ENCODE measurements around the gene CTSZ. TPM values are rescaled to one million over a fixed set of nuclear protein-coding genes. Genes with fewer than 3 reads are reported as not detected.

CTSZ gene
- total and polyA plus RNA-seq, 2 of the 8 experiments (the other 6 are each of a cell fraction or from before 2014, with no cell fraction given): 32.8 to 34.0 TPM

- WGBS, 2 experiments (ENCODE audit: extremely low coverage in 1 of 2, insufficient coverage in 1 of 2, insufficient read length in 1 of 2, insufficient replicate concordance in 2 of 2, low coverage in 1 of 2, low lambda C conversion rate in 2 of 2, missing lambda C conversion rate in 1 of 2): 26% methylated on average over 22 of the region's 29 CpGs; no CpG with 5 or more reads in 1 of the 2 experiments
- FAIRE-seq: no peak
These were observed 25.3 kb downstream of the CTSZ start for GRCh38 chr20:58981628-58982364.

More at GRCh38 chr20:58981628-58982364, 25.3 kb downstream of the CTSZ start:
- peak overlapping the region; percentile 89 to 97 for H3K4me2 ChIP-seq (ENCODE audit: insufficient read depth in 1 of 2, low read depth in 2 of 2, low read length in 2 of 2)
- 0 out of 2 replicates have a peak overlapping the region, but pooled peaks have one; percentile 16 for H2BK15ac ChIP-seq (ENCODE audit: low read length)
- H3K14ac ChIP-seq (ENCODE audit: insufficient read length): no peak overlapping the region
- peak overlapping the region; percentile 20 for H4K91ac ChIP-seq (replicated peaks; ENCODE audit: insufficient read length, low read length)
- H3K4me3 ChIP-seq (ENCODE audit: extremely low read depth in 1 of 4, insufficient read depth in 2 of 4, low read depth in 3 of 4, low read length in 4 of 4): peak overlapping the region; percentile 67 to 94 (median 78)
- DNase-seq (ENCODE audit: low read depth in 1 of 2, low spot score in 2 of 2): peak in 1 of 2 experiments; percentile 62
- TF ChIP-seq ASH2L (IDR thresholded peaks at IDR 0.05; ENCODE audit: low read length) (peak; percentile 21), TCF12 (IDR thresholded peaks at IDR 0.05; ENCODE audit: low read depth, low read length) (no peak), POU5F1 (IDR thresholded peaks at IDR 0.05; ENCODE audit: low read depth, low read length) (no peak), RAD21 (IDR thresholded peaks at IDR 0.05 in 1 of 2, conservative IDR thresholded peaks at IDR 0.05 in 1 of 2; ENCODE audit: low read depth in 2 of 2, low read length in 2 of 2) (0 out of 4 replicates have a peak, but pooled peaks of 1 of the 2 experiments have one; percentile 0), HDAC6 (IDR thresholded peaks at IDR 0.05; ENCODE audit: low read depth, low read length) (no peak)
- peaks cover 18% of the 10 kb centered on the region for H3K79me1 ChIP-seq (ENCODE audit: low read depth, low read length)
- H3K79me2 ChIP-seq (ENCODE audit: control insufficient read depth in 1 of 2, insufficient read depth in 2 of 2, low read length in 2 of 2): peaks cover 4 to 43% of the 10 kb centered on the region in 2 experiments
- H2BK20ac ChIP-seq (ENCODE audit: low read length): no peak overlapping the region
- no peak overlapping the region for H3K4ac ChIP-seq (replicated peaks; ENCODE audit: insufficient read length, low read depth, low read length)
- H2AFZ ChIP-seq (ENCODE audit: low read length): no peak overlapping the region; the same call in 1 of the 2 replicates
- H4K20me1 ChIP-seq (replicated peaks in 1 of 2; ENCODE audit: control insufficient read depth in 1 of 2, insufficient read depth in 2 of 2, low read length in 2 of 2): peaks cover 4 to 6% of the 10 kb centered on the region in 2 experiments
- peak overlapping the region; percentile 97; the same call in 1 of the 2 replicates for H3K27ac ChIP-seq (ENCODE audit: low read depth, low read length)
- peak overlapping the region; percentile 42 for H3K56ac ChIP-seq (replicated peaks; ENCODE audit: insufficient read length, low read depth, low read length)
- H2AK5ac ChIP-seq (ENCODE audit: low read depth, low read length): no peak overlapping the region
- peak overlapping the region; percentile 44; the same call in 1 of the 2 replicates for H2BK5ac ChIP-seq (ENCODE audit: low read depth, low read length)
- no peak overlapping the region for H2BK120ac ChIP-seq (replicated peaks; ENCODE audit: low read depth, low read length)
- peak overlapping the region; percentile 87 for H3K18ac ChIP-seq (ENCODE audit: extremely low read depth, low read length)
- ChIA-PET POLR2A (ENCODE audit: partially characterized antibody) (interaction anchor here (0.6 to 2.3 kb wide), 11 partner anchors 8 to 92 kb away, joined by 3 to 11 read pairs (median 3); partner anchors contain the start of genes ATP5F1E and TUBB1), CTCF (ENCODE audit: partially characterized antibody) (interaction anchor here (0.6 to 1.1 kb wide), 5 partner anchors 15 to 424 kb away, joined by 3 read pairs; no protein-coding TSS in a partner anchor)
- H3K27me3 ChIP-seq (replicated peaks in 1 of 4; ENCODE audit: control insufficient read depth in 3 of 4, extremely low read depth in 1 of 4, insufficient read depth in 3 of 4, low read length in 3 of 4): no peaks in the 10 kb centered on the region
- peak overlapping the region; percentile 9; the same call in 1 of the 2 replicates for H4K8ac ChIP-seq (ENCODE audit: extremely low read depth, insufficient read depth, low read length)
- H4K5ac ChIP-seq (ENCODE audit: insufficient read length, low read depth, low read length): peak overlapping the region; percentile 5
- peak overlapping the region; percentile 58 to 99 (median 94) for H3K9ac ChIP-seq (replicated peaks in 1 of 4; ENCODE audit: extremely low read depth in 1 of 4, low read depth in 3 of 4, low read length in 3 of 4)
- H2BK12ac ChIP-seq (ENCODE audit: low read depth, low read length): peak overlapping the region; percentile 68; the same call in 1 of the 2 replicates
- peaks cover 0 to 4% (median 1%) of the 10 kb centered on the region in 4 experiments; a peak in 3 of 8 replicates for H3K36me3 ChIP-seq (ENCODE audit: control insufficient read depth in 2 of 4, insufficient read depth in 4 of 4, low read length in 3 of 4)
- H3K4me1 ChIP-seq (replicated peaks in 1 of 4; ENCODE audit: control insufficient read depth in 3 of 4, insufficient read depth in 4 of 4, low read length in 3 of 4): peaks cover 0 to 3% (median 0%) of the 10 kb centered on the region in 4 experiments; a peak in 2 of 7 replicates
- H3K23ac ChIP-seq (ENCODE audit: insufficient read length): no peak overlapping the region
- H3K23me2 ChIP-seq (ENCODE audit: low read depth, low read length): no peaks in the 10 kb centered on the region; the same call in 1 of the 2 replicates
- no peaks in the 10 kb centered on the region for H3K9me3 ChIP-seq (ENCODE audit: insufficient read depth in 2 of 2, low read depth in 1 of 2, low read length in 1 of 2)

All from H1 (cell line).